Measurements from ENCODE around the gene TRIO. TPM values are rescaled to one million over a fixed set of nuclear protein-coding genes. Genes with fewer than 3 reads are reported as not detected.

TRIO gene
- total and polyA plus RNA-seq, 8 donors = 84.4 to 151 (median 93.7) TPM

GRCh38 chr5:14171046-14171445 is 27.9 kb downstream of the TRIO start:
- intact Hi-C loops (cut with DNase I) = no loop called here
- no peak for TF ChIP-seq CTCF (IDR thresholded peaks at IDR 0.05)
- peak overlapping the region in 1 of 2 donors; percentile 5 for H3K27ac ChIP-seq
- no peak for ATAC-seq
- H3K4me3 ChIP-seq = no peak overlapping the region
- peaks cover 25 to 96% of the 10 kb centered on the region in 2 donors for H3K4me1 ChIP-seq
- no peak for DNase-seq
- H3K27me3 ChIP-seq = no peaks in the 10 kb centered on the region
- H3K36me3 ChIP-seq = no peaks in the 10 kb centered on the region
- H3K9me3 ChIP-seq = no peaks in the 10 kb centered on the region

GRCh38 chr5:14171621-14172020 is 28.5 kb downstream of the TRIO start:
- peaks cover 25 to 91% of the 10 kb centered on the region in 2 donors for H3K4me1 ChIP-seq
- no peaks in the 10 kb centered on the region for H3K36me3 ChIP-seq
- no peaks in the 10 kb centered on the region for H3K9me3 ChIP-seq
- H3K4me3 ChIP-seq = no peak overlapping the region
- no peak for TF ChIP-seq CTCF (IDR thresholded peaks at IDR 0.05)
- ATAC-seq = peak; percentile 84
- H3K27ac ChIP-seq = peak overlapping the region in 1 of 2 donors; percentile 5
- intact Hi-C loops (cut with DNase I) = no loop called here
- DNase-seq = peak in 3 of 4 donors; percentile 36 to 75 (median 64)
- H3K27me3 ChIP-seq = no peaks in the 10 kb centered on the region

- H3K4me3 ChIP-seq = no peak overlapping the region
- H3K36me3 ChIP-seq = no peaks in the 10 kb centered on the region
- intact Hi-C loops (cut with DNase I) = no loop called here
- no peak for ATAC-seq
- H3K27me3 ChIP-seq = no peaks in the 10 kb centered on the region
- H3K27ac ChIP-seq = peak overlapping the region in 1 of 2 donors; percentile 4
- no peak for TF ChIP-seq CTCF (IDR thresholded peaks at IDR 0.05)
- peaks cover 25 to 87% of the 10 kb centered on the region in 2 donors for H3K4me1 ChIP-seq
- no peak for DNase-seq
- no peaks in the 10 kb centered on the region for H3K9me3 ChIP-seq
These were observed 29.1 kb downstream of the TRIO start for GRCh38 chr5:14172149-14172795.

- H3K4me1 ChIP-seq = peaks cover 20 to 86% of the 10 kb centered on the region in 2 donors
- H3K27ac ChIP-seq = no peak overlapping the region
- intact Hi-C loops (cut with DNase I) = no loop called here
- no peak overlapping the region for H3K4me3 ChIP-seq
- no peaks in the 10 kb centered on the region for H3K27me3 ChIP-seq
- DNase-seq (no peak), ATAC-seq (no peak)
- H3K36me3 ChIP-seq = no peaks in the 10 kb centered on the region
- H3K9me3 ChIP-seq = no peaks in the 10 kb centered on the region
- no peak for TF ChIP-seq CTCF (IDR thresholded peaks at IDR 0.05)
These were observed 30.5 kb downstream of the TRIO start for GRCh38 chr5:14173377-14174229.

GRCh38 chr5:14174230-14174636 is 31.1 kb downstream of the TRIO start:
- no peaks in the 10 kb centered on the region for H3K27me3 ChIP-seq
- intact Hi-C loops (cut with DNase I) = no loop called here
- no peaks in the 10 kb centered on the region for H3K36me3 ChIP-seq
- H3K4me3 ChIP-seq = no peak overlapping the region
- H3K9me3 ChIP-seq = no peaks in the 10 kb centered on the region
- no peak for TF ChIP-seq CTCF (IDR thresholded peaks at IDR 0.05)
- no peak for DNase-seq
- no peak for ATAC-seq
- no peak overlapping the region for H3K27ac ChIP-seq
- peaks cover 20 to 84% of the 10 kb centered on the region in 2 donors for H3K4me1 ChIP-seq

Data from left lung (tissue), 10 donors.